Naive thymus-derived CD4-positive, alpha-beta T cell (primary cell): ENCODE data around the gene CCDC88C. TPM values are rescaled to one million over a fixed set of nuclear protein-coding genes. Genes with fewer than 3 reads are reported as not detected.

Experiments
- ATAC-seq: fragments of 150-1000 bp; cut with Tn5 transposase; 2 replicates; pipeline ENCODE4 v1.10.0; 2021; ENCODE audit warnings: mild to moderate bottlenecking, moderate library complexity
- CTCF ChIA-PET: fragments of 350-600 bp; sonication (Branson Sonifier 250); formaldehyde crosslinking; loops from one replicate; lab custom pipeline; 2021; ENCODE audit warnings: antibody characterized with exemption; lab: Charles Lee
- POLR2A ChIA-PET: fragments of 350-600 bp; sonication (Branson Sonifier 250); formaldehyde crosslinking; loops from one replicate; lab custom pipeline; 2021; ENCODE audit warnings: antibody characterized with exemption, inconsistent platforms; lab: Charles Lee
- DNase-seq, 9 donors: peaks; one replicate each; pipeline versions ENCODE4 v3.0.0 to v3.0.0-alpha.2; 2020 to 2022; ENCODE audit warnings: mixed read lengths in 1 of 9
- H3K27ac ChIP-seq: one replicate; pipeline ENCODE4 v1.7.0; 2013; ENCODE audit warnings: mild to moderate bottlenecking, low read depth, low read length, moderate library complexity
- H3K27me3 ChIP-seq, 2 donors: one replicate each; pipeline ENCODE4 v1.7.0; 2013; ENCODE audit warnings: low read length in 2 of 2, mild to moderate bottlenecking in 2 of 2, moderate library complexity in 2 of 2; ENCODE audit not compliant: control insufficient read depth in 2 of 2, insufficient read depth in 2 of 2
- H3K36me3 ChIP-seq, 3 experiments: 1 replicate in 2 of 3; 2 replicates in 1 of 3; pipeline ENCODE4 v1.7.0; 2013; ENCODE audit warnings: low read length in 3 of 3, mild to moderate bottlenecking in 3 of 3, moderate library complexity in 1 of 3; ENCODE audit not compliant: insufficient read depth in 3 of 3, control insufficient read depth in 2 of 3
- H3K4me1 ChIP-seq, 2 donors: one replicate each; pipeline ENCODE4 v1.7.0; 2013; ENCODE audit warnings: low read length in 2 of 2, mild to moderate bottlenecking in 2 of 2, moderate library complexity in 1 of 2; ENCODE audit not compliant: control insufficient read depth in 2 of 2, insufficient read depth in 2 of 2
- H3K4me3 ChIP-seq: 2 replicates; pipeline ENCODE4 v1.7.0; 2013; ENCODE audit warnings: mild to moderate bottlenecking, low read length
- H3K9me3 ChIP-seq, 3 experiments: 1 replicate in 2 of 3; 2 replicates in 1 of 3; pipeline ENCODE4 v1.7.0; 2013; ENCODE audit warnings: low read length in 3 of 3; ENCODE audit not compliant: control insufficient read depth in 2 of 3
- H3K27ac Mint-ChIP-seq, 9 donors: one replicate each; pipeline ENCODE4 v1.8.0; 2020 to 2022; ENCODE audit warnings: mixed read lengths in 9 of 9, mild to moderate bottlenecking in 8 of 9, moderate library complexity in 5 of 9, inconsistent platforms in 2 of 9
- H3K27me3 Mint-ChIP-seq, 5 donors: one replicate each; pipeline ENCODE4 v1.8.0; 2021 to 2022; ENCODE audit warnings: mixed read lengths in 5 of 5, mild to moderate bottlenecking in 1 of 5
- H3K36me3 Mint-ChIP-seq, 5 donors: one replicate each; pipeline ENCODE4 v1.8.0; 2020 to 2022; ENCODE audit warnings: mixed read lengths in 5 of 5, mild to moderate bottlenecking in 3 of 5, inconsistent platforms in 1 of 5
- H3K4me1 Mint-ChIP-seq, 7 donors: one replicate each; pipeline ENCODE4 v1.8.0; 2020 to 2022; ENCODE audit warnings: mixed read lengths in 7 of 7, mild to moderate bottlenecking in 3 of 7, inconsistent platforms in 1 of 7
- H3K4me3 Mint-ChIP-seq, 10 donors: one replicate each; pipeline ENCODE4 v1.8.0; 2020 to 2022; ENCODE audit warnings: mild to moderate bottlenecking in 10 of 10, mixed read lengths in 10 of 10, moderate library complexity in 6 of 10, inconsistent platforms in 2 of 10
- H3K9me3 Mint-ChIP-seq, 11 donors: one replicate each; pipeline ENCODE4 v1.8.0; 2020 to 2022; ENCODE audit warnings: mixed read lengths in 11 of 11, mild to moderate bottlenecking in 4 of 11, inconsistent platforms in 1 of 11, moderate library complexity in 1 of 11
- intact Hi-C, 2 donors: fragments of 100-400 bp; cut with micrococcal nuclease; formaldehyde crosslinking; loops; one replicate each; pipeline ENCODE4 v1.15.1; 2023
- polyA plus RNA-seq, 2 donors: library from polyadenylated mRNA; unstranded; fragments of 300-500 nt; fragmentation: Illumina TruSeq; gene quantifications; one replicate each; pipeline ENCODE4 v1.2.3, GENCODE V29; 2021
- total RNA-seq, 6 experiments: library from RNA in 5 of 6; stranded (reverse) in 5 of 6; gene quantifications; 1 replicate in 5 of 6; 2 replicates in 1 of 6; pipeline ENCODE4 v1.2.3 and lab custom pipeline; 2021 to 2026

CCDC88C gene
- total and polyA plus RNA-seq, 7 experiments from 2014 or later, result 23.6 to 324 (median 274) TPM

DNA sequence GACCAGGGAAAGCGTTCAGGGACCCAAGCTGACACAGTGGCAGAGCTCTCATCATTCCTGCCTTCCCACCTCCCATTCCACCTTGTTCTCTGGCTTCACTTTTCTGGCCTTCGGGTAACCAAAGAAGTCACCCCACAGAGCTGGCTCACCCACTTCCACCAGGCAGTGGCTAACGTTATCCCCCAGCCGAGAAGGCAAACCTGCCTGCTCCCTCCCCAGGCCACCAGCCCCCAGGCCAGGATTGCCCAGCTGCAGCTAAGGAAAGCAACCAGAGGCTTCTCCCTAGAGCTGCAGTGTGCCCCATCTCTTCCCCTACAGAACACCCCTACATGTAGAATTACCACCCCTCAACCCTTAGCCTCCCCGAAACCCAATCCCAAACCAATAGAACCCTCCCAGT lies 22.2 kb downstream of the CCDC88C start:
- Histone ChIP-seq H3K4me1 (peaks cover 89 to 92% of the 10 kb centered on the region in 2 donors), H3K27ac (peak overlapping the region; percentile 76), H3K9me3 (no peaks in the 10 kb centered on the region), H3K27me3 (no peaks in the 10 kb centered on the region), H3K4me3 (no peak overlapping the region), H3K36me3 (peaks cover 0 to 3% (median 0%) of the 10 kb centered on the region in 3 experiments)
- H3K4me1 Mint-ChIP-seq, result peaks cover 83 to 98% (median 95%) of the 10 kb centered on the region in 7 donors
- H3K9me3 Mint-ChIP-seq, result no peaks in the 10 kb centered on the region
- CTCF ChIA-PET, result interaction anchor here (1.0 to 1.3 kb wide), 2 partner anchors 9 to 72 kb away, joined by 5 read pairs; no protein-coding TSS in a partner anchor
- peaks cover 0 to 17% (median 7%) of the 10 kb centered on the region in 5 donors for H3K36me3 Mint-ChIP-seq
- H3K27me3 Mint-ChIP-seq, result no peaks in the 10 kb centered on the region
- H3K27ac Mint-ChIP-seq, result peak overlapping the region; percentile 77 to 99 (median 89)
- intact Hi-C loops, result no loop called here
- ATAC-seq, result no peak
- POLR2A ChIA-PET, result interaction anchor here (0.8 to 22.3 kb wide), 4 partner anchors 9 to 21 kb away, joined by 4 to 328 read pairs (median 19); partner anchors contain the start of gene CCDC88C
- no peak for DNase-seq
- peak overlapping the region; percentile 73 to 99 (median 86) for H3K4me3 Mint-ChIP-seq

DNA sequence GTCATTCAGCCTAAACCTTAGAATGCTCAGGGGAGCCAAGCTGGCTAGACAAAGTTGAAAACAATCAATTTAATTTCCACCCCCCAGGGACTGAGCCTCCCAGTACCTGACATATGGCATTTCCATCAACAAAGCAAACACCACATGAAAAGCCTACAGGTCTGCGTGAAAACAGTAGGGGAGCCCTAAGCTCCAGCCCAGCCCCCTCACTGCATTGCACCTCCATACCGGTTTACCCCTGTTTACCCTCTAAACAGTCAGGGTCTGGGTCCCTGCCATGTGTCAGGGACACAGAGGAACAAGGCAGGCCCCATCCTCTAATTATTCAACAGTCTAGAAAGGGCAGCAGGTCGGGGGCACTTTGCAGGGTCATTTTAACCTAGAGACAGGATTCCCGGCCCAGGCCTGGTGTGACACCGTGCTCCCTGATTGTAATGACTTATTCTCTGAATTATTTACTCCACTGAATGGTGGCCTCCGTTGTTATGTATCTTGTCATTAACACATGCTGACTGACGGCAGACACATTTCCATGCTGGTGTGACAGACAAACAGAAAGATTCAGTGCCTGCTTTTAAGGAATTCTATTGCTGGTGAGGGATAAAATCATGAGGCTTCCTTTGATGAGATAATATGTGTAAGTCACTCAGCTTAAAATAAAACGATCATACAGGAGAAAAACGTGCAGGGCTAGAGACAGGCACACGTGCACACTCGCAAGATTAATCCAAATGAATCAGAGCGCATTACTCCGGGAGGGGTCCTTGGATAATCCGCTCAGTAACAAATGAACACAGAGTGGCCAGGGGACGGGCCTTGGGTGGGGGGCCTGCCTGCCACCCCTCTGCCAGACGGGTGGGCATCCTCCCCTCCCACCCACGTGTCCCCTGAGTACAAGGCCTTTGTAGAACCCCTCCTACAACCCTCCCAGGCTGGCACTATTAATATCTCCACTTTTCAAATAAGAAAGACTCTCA lies 23.2 kb downstream of the CCDC88C start:
- no peak overlapping the region for H3K4me3 ChIP-seq
- ATAC-seq, result no peak
- H3K27ac ChIP-seq, result peak overlapping the region; percentile 76
- ChIA-PET CTCF (interaction anchor here (1.0 kb wide), 2 partner anchors 8 to 24 kb away, joined by 3 to 5 read pairs; partner anchors contain the start of gene CCDC88C), POLR2A (interaction anchor here (0.5 to 22.3 kb wide), 8 partner anchors 7 to 470 kb away, joined by 3 to 328 read pairs (median 4); partner anchors contain the start of gene CCDC88C)
- Mint-ChIP-seq H3K36me3 (peaks cover 0 to 15% (median 7%) of the 10 kb centered on the region in 5 donors), H3K4me3 (peak overlapping the region in 9 of 10 donors; percentile 35 to 99 (median 78)), H3K4me1 (peaks cover 78 to 95% (median 91%) of the 10 kb centered on the region in 7 donors), H3K27ac (peak overlapping the region; percentile 46 to 99 (median 91)), H3K27me3 (no peaks in the 10 kb centered on the region), H3K9me3 (no peaks in the 10 kb centered on the region)
- no peaks in the 10 kb centered on the region for H3K9me3 ChIP-seq
- H3K4me1 ChIP-seq, result peaks cover 94 to 97% of the 10 kb centered on the region in 2 donors
- DNase-seq, result peak in 1 of 9 donors; percentile 42
- H3K27me3 ChIP-seq, result no peaks in the 10 kb centered on the region
- H3K36me3 ChIP-seq, result peaks cover 0 to 4% (median 0%) of the 10 kb centered on the region in 3 experiments
- intact Hi-C loops, result no loop called here

DNA sequence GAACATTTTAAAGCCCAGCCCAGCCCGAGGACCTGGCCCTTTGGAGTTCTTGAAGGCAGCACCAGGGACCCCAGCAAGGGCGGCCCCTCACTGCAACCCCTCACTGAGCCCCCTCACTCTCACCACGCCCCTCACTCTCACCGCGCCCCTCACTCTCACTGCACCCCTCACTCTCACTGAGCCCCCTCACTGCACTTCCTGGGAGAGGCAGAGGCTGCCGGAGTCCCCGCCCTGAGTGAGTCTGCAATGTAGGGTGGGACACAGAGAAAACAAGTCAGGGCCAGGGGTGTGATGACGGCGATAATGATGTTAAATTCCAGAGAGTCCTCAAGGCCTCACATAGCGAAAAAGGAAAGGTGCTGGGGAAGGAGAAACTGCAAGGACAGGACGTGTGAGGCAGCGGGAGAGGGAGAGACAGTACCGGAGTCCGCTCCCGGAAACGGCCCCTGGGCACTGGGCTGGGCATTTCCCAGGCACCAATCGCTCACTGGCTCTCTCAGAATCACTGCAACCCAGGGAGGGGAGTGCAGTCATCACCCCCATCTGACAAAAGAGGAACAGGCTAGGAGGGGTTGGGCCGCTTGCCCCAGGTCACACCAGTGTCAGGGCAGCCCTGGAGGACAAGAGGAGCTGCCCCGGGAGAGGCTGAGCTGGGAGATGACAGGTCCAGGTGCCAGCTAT lies 24.9 kb downstream of the CCDC88C start:
- H3K9me3 Mint-ChIP-seq, result no peaks in the 10 kb centered on the region
- POLR2A ChIA-PET, result interaction anchor here (0.6 to 22.3 kb wide), 4 partner anchors 8 to 232 kb away, joined by 3 to 328 read pairs (median 6); partner anchors contain the start of gene CCDC88C
- H3K27ac Mint-ChIP-seq, result peak overlapping the region in 8 of 9 donors; percentile 70 to 96 (median 91)
- Histone ChIP-seq H3K27me3 (no peaks in the 10 kb centered on the region), H3K4me1 (peaks cover 96 to 98% of the 10 kb centered on the region in 2 donors), H3K36me3 (peaks cover 0 to 11% (median 0%) of the 10 kb centered on the region in 3 experiments), H3K9me3 (no peaks in the 10 kb centered on the region), H3K27ac (peak overlapping the region; percentile 64), H3K4me3 (no peak overlapping the region)
- peaks cover 0 to 18% (median 7%) of the 10 kb centered on the region in 5 donors for H3K36me3 Mint-ChIP-seq
- peak overlapping the region; percentile 20 to 92 (median 73) for H3K4me3 Mint-ChIP-seq
- CTCF ChIA-PET, result no interaction called here
- ATAC-seq, result peak; percentile 68
- DNase-seq, result no peak
- H3K27me3 Mint-ChIP-seq, result no peaks in the 10 kb centered on the region
- peaks cover 80 to 98% (median 94%) of the 10 kb centered on the region in 7 donors for H3K4me1 Mint-ChIP-seq
- intact Hi-C loops, result no loop called here

DNA sequence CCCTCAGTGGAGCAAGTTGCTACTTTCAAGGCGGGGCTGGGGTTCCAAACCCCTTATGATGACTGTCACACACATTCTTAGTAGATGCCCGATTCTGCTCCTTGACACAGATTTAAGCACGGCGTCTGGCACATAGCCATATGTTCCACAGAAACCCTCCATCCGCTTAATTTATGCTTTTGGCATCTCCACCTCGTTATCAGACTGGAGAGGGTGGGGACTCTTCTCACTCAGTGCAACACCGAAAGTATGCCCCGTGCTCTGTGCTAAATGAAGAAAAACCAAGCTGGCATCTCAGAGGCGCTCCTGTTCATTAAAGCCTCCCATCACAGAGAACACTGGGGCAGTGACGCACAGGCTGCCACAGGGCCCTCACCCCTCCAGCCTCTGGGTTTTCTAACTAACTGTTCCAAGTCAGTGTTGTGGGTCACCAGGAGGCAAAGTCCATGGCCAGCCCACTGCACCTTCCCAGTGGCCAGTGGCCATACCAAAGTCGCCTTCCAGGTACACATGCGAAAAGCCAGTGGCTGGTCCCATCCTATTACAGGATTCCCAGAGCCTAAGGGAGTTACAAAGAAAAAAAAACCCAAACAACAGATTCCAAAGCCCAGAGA lies 27.3 kb downstream of the CCDC88C start:
- intact Hi-C loops, result no loop called here
- POLR2A ChIA-PET, result interaction anchor here (1.8 to 22.3 kb wide), 4 partner anchors 15 to 25 kb away, joined by 7 to 328 read pairs (median 16); partner anchors contain the start of gene CCDC88C

DNA sequence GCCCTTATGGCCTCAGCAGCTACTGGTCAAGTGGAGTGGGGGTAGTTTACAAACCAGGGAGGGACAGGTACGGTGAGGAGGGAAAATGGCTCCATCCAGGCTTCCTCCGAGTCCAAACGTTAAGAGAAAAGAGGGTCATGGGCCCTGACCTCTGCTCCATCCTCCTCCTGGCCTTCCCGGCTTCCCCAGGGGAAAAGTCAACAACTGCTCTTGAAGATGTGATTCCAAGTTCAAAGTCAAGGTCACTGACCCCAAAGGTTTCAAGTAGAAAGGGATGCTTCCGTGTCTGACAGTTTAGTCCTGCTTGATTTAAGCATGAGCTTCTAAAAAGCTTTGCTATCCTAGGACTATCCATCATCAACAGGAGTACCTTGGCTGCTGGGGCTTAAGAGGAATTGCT lies 28.5 kb downstream of the CCDC88C start:
- no peak for ATAC-seq
- ChIA-PET POLR2A (interaction anchor here (0.6 to 22.3 kb wide), 7 partner anchors 8 to 470 kb away, joined by 3 to 328 read pairs (median 11); partner anchors contain the start of gene CCDC88C), CTCF (interaction anchor here (0.9 to 1.8 kb wide), 2 partner anchors 10 to 19 kb away, joined by 4 to 5 read pairs; no protein-coding TSS in a partner anchor)
- Histone ChIP-seq H3K4me1 (peaks cover 92 to 95% of the 10 kb centered on the region in 2 donors), H3K9me3 (no peaks in the 10 kb centered on the region), H3K4me3 (peak overlapping the region; percentile 24), H3K27me3 (no peaks in the 10 kb centered on the region), H3K36me3 (peaks cover 0 to 12% (median 0%) of the 10 kb centered on the region in 3 experiments), H3K27ac (peak overlapping the region; percentile 60)
- no peak for DNase-seq
- no peaks in the 10 kb centered on the region for H3K27me3 Mint-ChIP-seq
- H3K27ac Mint-ChIP-seq, result peak overlapping the region; percentile 12 to 93 (median 82)
- intact Hi-C loops, result no loop called here
- peaks cover 63 to 98% (median 88%) of the 10 kb centered on the region in 7 donors for H3K4me1 Mint-ChIP-seq
- H3K9me3 Mint-ChIP-seq, result no peaks in the 10 kb centered on the region
- peaks cover 0 to 10% (median 6%) of the 10 kb centered on the region in 5 donors for H3K36me3 Mint-ChIP-seq
- H3K4me3 Mint-ChIP-seq, result peak overlapping the region in 8 of 10 donors; percentile 26 to 92 (median 75)

More for the DNA sequence above, 27.3 kb downstream of the CCDC88C start:
- CTCF ChIA-PET, result interaction anchor here (0.9 kb wide), 1 partner anchor 20 kb away, joined by 5 read pairs; no protein-coding TSS in a partner anchor
- ATAC-seq (peak; percentile 44), DNase-seq (peak in 1 of 9 donors; percentile 41)
- Histone ChIP-seq H3K4me3 (peak overlapping the region; percentile 31), H3K4me1 (peaks cover 92 to 95% of the 10 kb centered on the region in 2 donors), H3K9me3 (no peaks in the 10 kb centered on the region), H3K36me3 (peaks cover 0 to 15% (median 0%) of the 10 kb centered on the region in 3 experiments), H3K27me3 (no peaks in the 10 kb centered on the region), H3K27ac (peak overlapping the region; percentile 57)
- peak overlapping the region; percentile 5 to 92 (median 74) for H3K4me3 Mint-ChIP-seq
- no peaks in the 10 kb centered on the region for H3K27me3 Mint-ChIP-seq
- peaks cover 64 to 98% (median 88%) of the 10 kb centered on the region in 7 donors for H3K4me1 Mint-ChIP-seq
- peak overlapping the region; percentile 35 to 96 (median 93) for H3K27ac Mint-ChIP-seq
- H3K36me3 Mint-ChIP-seq, result peaks cover 0 to 13% (median 7%) of the 10 kb centered on the region in 5 donors
- no peaks in the 10 kb centered on the region for H3K9me3 Mint-ChIP-seq
